Transverse colon (tissue), 4 donors: Measurements from ENCODE around the gene ARHGAP24. TPM values are rescaled to one million over a fixed set of nuclear protein-coding genes. Genes with fewer than 3 reads are reported as not detected.

Source experiments
- DNase-seq: peaks from one replicate; pipeline ENCODE4 v3.0.0-alpha.2; 2019
- H3K27ac ChIP-seq, 4 donors: fragments of 200-600 bp; sonication (generic); 2 replicates each; pipeline ENCODE4 v1.5.1; 2016 to 2018; ENCODE audit warnings: inconsistent platforms in 4 of 4
- H3K27me3 ChIP-seq: fragments of 200-600 bp; sonication (generic); 2 replicates; pipeline ENCODE4 v1.5.1; 2017; ENCODE audit warnings: inconsistent platforms
- H3K36me3 ChIP-seq, 4 donors: fragments of 200-600 bp; sonication (generic); 2 replicates each; pipeline ENCODE4 v1.5.1; 2017 to 2019; ENCODE audit warnings: inconsistent platforms in 4 of 4
- H3K4me1 ChIP-seq, 4 donors: fragments of 200-600 bp; sonication (generic); 2 replicates each; pipeline ENCODE4 v1.5.1; 2017 to 2020; ENCODE audit warnings: inconsistent platforms in 4 of 4
- H3K4me3 ChIP-seq, 4 donors: fragments of 200-600 bp; sonication (generic); 1 replicate in 1 of 4; 2 replicates in 3 of 4; pipeline versions ENCODE4 v1.5.1 to v1.6.1; 2017 to 2019; ENCODE audit warnings: inconsistent platforms in 4 of 4
- H3K9me3 ChIP-seq, 2 donors: fragments of 200-600 bp; sonication (generic); 2 replicates each; pipeline ENCODE4 v1.5.1; 2017 to 2019; ENCODE audit warnings: inconsistent platforms in 2 of 2
- CTCF ChIP-seq, 5 experiments: fragments of 200-600 bp in 3 of 5; fragments of 450-650 bp in 2 of 5; sonication (generic) in 3 of 5; IDR thresholded peaks; 1 replicate in 2 of 5; 2 replicates in 3 of 5; pipeline ENCODE4 v1.5.1; 2016 to 2017; ENCODE audit warnings: antibody characterized with exemption in 5 of 5, inconsistent platforms in 3 of 5, mild to moderate bottlenecking in 2 of 5, moderate library complexity in 1 of 5
- EP300 ChIP-seq: sonication (generic); formaldehyde crosslinking; IDR thresholded peaks from one replicate; pipeline ENCODE4 v1.6.1; 2017; ENCODE audit warnings: antibody characterized with exemption, low read depth
- POLR2A ChIP-seq: fragments of 450-650 bp; IDR thresholded peaks from one replicate; pipeline ENCODE4 v1.6.1; 2016; ENCODE audit warnings: antibody characterized with exemption, mild to moderate bottlenecking, moderate library complexity
- POLR2AphosphoS5 ChIP-seq, 3 donors: sonication (generic); formaldehyde crosslinking; IDR thresholded peaks; one replicate each; pipeline ENCODE4 v1.6.1; 2016; ENCODE audit warnings: antibody characterized with exemption in 3 of 3
- WGBS, 2 donors: methylation state at CpG; one replicate each; pipeline ENCODE4 v1.1.5; 2018; ENCODE audit warnings: low coverage in 1 of 2; 5-methylcytosine and 5-hydroxymethylcytosine counted together
- in situ Hi-C, 4 donors: fragments of 200-750 bp; cut with MboI; loops; one replicate each; pipeline versions ENCODE4 v1.15.0 to v1.15.1; 2017; ENCODE audit warnings: low sequenced_read_pairs in 3 of 4, low pct_ligation_motif_present in 1 of 4, low pct_unique_long_range_greater_than_20kb in 1 of 4
- intact Hi-C: fragments of 100-400 bp; cut with DNase I; formaldehyde crosslinking; loops from one replicate; pipeline ENCODE4 v1.15.1; 2023; ENCODE audit warnings: low total_unique reads
- total RNA-seq, 4 donors: library from RNA; depleted of rRNA; stranded (reverse); fragments of >200 nt; gene quantifications; one replicate each; pipeline ENCODE4 v1.1.0, GENCODE V29; 2016

The ARHGAP24 gene
- total RNA-seq, 4 donors from 2014 or later: 4.2 to 32.0 (median 12.6) TPM

DNA sequence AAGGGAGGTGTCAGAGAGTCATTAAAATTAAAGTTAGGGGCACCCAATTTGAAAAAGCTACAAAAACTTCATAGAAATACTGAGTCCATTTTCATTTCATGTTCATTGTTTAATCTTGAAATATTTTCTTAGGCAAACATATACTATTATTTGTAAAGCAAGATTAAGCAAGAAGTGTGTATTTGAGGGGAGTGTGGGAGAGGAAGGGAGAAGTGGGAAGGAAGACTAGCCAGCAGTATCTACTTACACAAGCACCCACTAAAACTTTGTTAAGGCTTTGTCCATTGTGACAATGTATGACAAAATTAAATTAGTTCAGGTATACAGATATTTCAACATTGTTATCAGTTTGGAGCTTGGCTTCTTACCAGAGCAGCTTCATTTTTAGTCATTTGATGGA lies 222.9 kb downstream of the ARHGAP24 start:
- no peak for DNase-seq
- in situ Hi-C loops: no loop called here

GRCh38 chr4:85700362-85700761 lies 225.4 kb downstream of the ARHGAP24 start:
- Histone ChIP-seq H3K4me1 (no peaks in the 10 kb centered on the region), H3K27me3 (no peaks in the 10 kb centered on the region), H3K27ac (no peak overlapping the region), H3K9me3 (no peaks in the 10 kb centered on the region), H3K4me3 (no peak overlapping the region), H3K36me3 (no peaks in the 10 kb centered on the region)
- intact Hi-C loops: no loop called here
- in situ Hi-C loops: no loop called here
- DNase-seq: no peak
- 56 to 65% methylated on average over 3 of the region's 3 CpGs for WGBS, 2 donors
- TF ChIP-seq POLR2A (no peak), CTCF (IDR thresholded peaks at IDR 0.05) (no peak), EP300 (no peak), POLR2AphosphoS5 (IDR thresholded peaks at IDR 0.05) (no peak)

More for the DNA sequence above, 222.9 kb downstream of the ARHGAP24 start:
- no peaks in the 10 kb centered on the region for H3K9me3 ChIP-seq
- no peaks in the 10 kb centered on the region for H3K27me3 ChIP-seq
- H3K27ac ChIP-seq: no peak overlapping the region
- intact Hi-C loops: no loop called here
- TF ChIP-seq CTCF (IDR thresholded peaks at IDR 0.05) (no peak), EP300 (no peak), POLR2AphosphoS5 (IDR thresholded peaks at IDR 0.05) (no peak), POLR2A (no peak)
- H3K36me3 ChIP-seq: no peaks in the 10 kb centered on the region
- H3K4me3 ChIP-seq: no peak overlapping the region
- H3K4me1 ChIP-seq: no peaks in the 10 kb centered on the region

DNA sequence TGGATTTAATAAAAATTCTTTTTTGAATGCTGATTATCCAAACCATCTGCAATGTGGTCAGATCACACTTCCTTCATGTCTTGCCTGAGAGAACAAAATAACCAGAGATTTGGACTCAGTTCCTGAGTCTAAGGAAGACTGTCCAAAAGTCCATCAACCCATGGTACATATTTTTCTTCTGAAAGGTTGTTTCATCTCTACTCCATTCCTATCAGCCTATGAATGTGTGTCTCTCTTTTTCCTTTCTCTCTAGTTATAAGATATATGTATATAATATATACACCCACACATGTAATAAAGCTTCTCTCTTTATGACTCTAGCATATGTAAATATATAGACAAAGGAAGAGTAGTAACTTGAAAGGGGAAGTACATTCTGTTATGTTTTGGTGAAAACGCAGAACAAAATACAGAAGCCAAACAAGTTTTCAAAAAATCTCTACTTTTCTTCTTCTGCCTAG lies 226.9 kb downstream of the ARHGAP24 start:
- Histone ChIP-seq H3K4me3 (no peak overlapping the region), H3K4me1 (no peaks in the 10 kb centered on the region), H3K9me3 (no peaks in the 10 kb centered on the region), H3K36me3 (no peaks in the 10 kb centered on the region), H3K27me3 (no peaks in the 10 kb centered on the region), H3K27ac (peak overlapping the region in 2 of 4 donors; percentile 8 to 18)
- no peak for DNase-seq
- TF ChIP-seq CTCF (IDR thresholded peaks at IDR 0.05): no peak
- TF ChIP-seq EP300: no peak
- no peak for TF ChIP-seq POLR2A
- no peak for TF ChIP-seq POLR2AphosphoS5 (IDR thresholded peaks at IDR 0.05)
- in situ Hi-C loops: no loop called here
- intact Hi-C loops: no loop called here
- 52 to 53% methylated on average over 1 of the region's 1 CpG for WGBS, 2 donors

DNA sequence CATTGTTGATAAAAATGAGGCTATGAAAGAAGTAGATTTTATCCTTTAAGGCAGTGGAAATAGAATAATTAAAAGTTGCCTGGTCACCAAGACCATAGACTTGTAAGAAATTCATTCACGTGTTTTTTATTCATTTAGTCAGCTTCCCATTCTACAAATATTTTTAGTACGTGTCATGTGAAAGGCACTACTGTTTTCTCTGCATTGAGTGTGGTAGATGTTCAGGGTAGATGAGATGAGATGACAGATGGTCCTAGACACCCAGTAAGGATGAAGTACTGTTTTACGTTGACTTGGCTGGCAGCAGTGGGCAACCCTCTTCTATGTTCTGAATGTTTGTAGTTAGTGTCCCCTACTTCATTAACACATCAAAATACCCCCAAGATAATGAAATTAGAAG lies 228.1 kb downstream of the ARHGAP24 start:
- WGBS, 2 donors: 73 to 77% methylated on average over 2 to 3 of the region's 3 CpGs
- no peak overlapping the region for H3K4me3 ChIP-seq
- peak overlapping the region in 3 of 4 donors; percentile 8 to 29 (median 11) for H3K27ac ChIP-seq
- DNase-seq: no peak
- intact Hi-C loops (no loop called here), in situ Hi-C loops (no loop called here)
- H3K9me3 ChIP-seq: no peaks in the 10 kb centered on the region
- H3K36me3 ChIP-seq: no peaks in the 10 kb centered on the region
- no peak for TF ChIP-seq CTCF (IDR thresholded peaks at IDR 0.05)
- TF ChIP-seq EP300: no peak
- no peak for TF ChIP-seq POLR2AphosphoS5 (IDR thresholded peaks at IDR 0.05)
- TF ChIP-seq POLR2A: no peak
- no peaks in the 10 kb centered on the region for H3K4me1 ChIP-seq
- no peaks in the 10 kb centered on the region for H3K27me3 ChIP-seq
